Brain microvascular endothelial cell (primary cell): ENCODE results near the gene CFAP92.

Source experiments
- DNase-seq: peaks from one replicate; pipeline ENCODE4 v3.0.0-alpha.2; 2020
- H3K27ac ChIP-seq: fragments of 250-450 bp; sonication (Bioruptor Pico); 2 replicates; pipeline ENCODE4 v1.5.1; 2020; ENCODE audit warnings: mild to moderate bottlenecking, moderate library complexity
- H3K27me3 ChIP-seq: fragments of 250-450 bp; sonication (Bioruptor Pico); replicated peaks from 2 replicates; pipeline ENCODE4 v1.5.1; 2020; ENCODE audit warnings: mild to moderate bottlenecking
- H3K36me3 ChIP-seq: fragments of 250-450 bp; sonication (Bioruptor Pico); replicated peaks from 2 replicates; pipeline ENCODE4 v1.5.1; 2020; ENCODE audit warnings: mild to moderate bottlenecking
- H3K4me3 ChIP-seq: 2 replicates; pipeline ENCODE4 v1.5.1; 2011; ENCODE audit warnings: low read depth, mild to moderate bottlenecking, control low read depth, low read length, moderate library complexity
- in situ Hi-C: cut with HindIII; loops from 2 replicates; pipeline ENCODE4 v1.10.0; 2017; ENCODE audit warnings: low sequenced_read_pairs, low pct_ligation_motif_present
- TF ChIP-seq, protein P1 (sequence below): IDR thresholded peaks from 2 replicates; pipeline ENCODE4 v1.5.1; 2011; ENCODE audit warnings: low read depth, mild to moderate bottlenecking, moderate library complexity, low read length, control low read depth, inconsistent platforms; ENCODE audit errors: missing control alignments

Gene CFAP92

DNA sequence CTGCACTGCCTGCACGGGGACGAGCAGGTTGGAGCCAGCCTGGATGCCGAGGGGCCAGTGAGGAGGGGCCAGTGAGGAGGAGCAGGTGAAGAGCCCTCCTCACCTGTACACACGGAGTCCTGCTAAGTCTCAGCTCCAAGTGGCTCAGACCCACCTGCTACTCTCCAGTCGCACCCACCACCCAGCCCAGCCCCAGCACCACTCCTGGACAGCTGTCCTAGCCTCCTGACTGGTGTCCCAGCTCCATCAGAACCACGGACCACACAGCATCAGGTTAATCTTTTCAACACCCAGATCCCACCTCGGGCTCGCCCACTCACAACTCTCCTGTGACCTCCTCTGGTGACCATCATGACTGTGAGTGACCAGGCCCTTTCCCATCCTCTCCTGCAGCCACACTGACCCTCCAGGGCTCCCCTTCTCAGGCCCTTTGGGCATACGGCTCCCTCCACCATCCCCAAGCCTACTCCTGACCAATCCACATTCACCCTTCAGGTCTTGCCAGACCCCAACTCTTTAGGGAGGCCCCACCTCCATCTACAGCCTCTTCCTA, 21.0 kb upstream of the CFAP92 start:
- no peaks in the 10 kb centered on the region for H3K27me3 ChIP-seq
- H3K27ac ChIP-seq = no peak overlapping the region
- in situ Hi-C loops = no loop called here
- TF ChIP-seq, protein P1, sequence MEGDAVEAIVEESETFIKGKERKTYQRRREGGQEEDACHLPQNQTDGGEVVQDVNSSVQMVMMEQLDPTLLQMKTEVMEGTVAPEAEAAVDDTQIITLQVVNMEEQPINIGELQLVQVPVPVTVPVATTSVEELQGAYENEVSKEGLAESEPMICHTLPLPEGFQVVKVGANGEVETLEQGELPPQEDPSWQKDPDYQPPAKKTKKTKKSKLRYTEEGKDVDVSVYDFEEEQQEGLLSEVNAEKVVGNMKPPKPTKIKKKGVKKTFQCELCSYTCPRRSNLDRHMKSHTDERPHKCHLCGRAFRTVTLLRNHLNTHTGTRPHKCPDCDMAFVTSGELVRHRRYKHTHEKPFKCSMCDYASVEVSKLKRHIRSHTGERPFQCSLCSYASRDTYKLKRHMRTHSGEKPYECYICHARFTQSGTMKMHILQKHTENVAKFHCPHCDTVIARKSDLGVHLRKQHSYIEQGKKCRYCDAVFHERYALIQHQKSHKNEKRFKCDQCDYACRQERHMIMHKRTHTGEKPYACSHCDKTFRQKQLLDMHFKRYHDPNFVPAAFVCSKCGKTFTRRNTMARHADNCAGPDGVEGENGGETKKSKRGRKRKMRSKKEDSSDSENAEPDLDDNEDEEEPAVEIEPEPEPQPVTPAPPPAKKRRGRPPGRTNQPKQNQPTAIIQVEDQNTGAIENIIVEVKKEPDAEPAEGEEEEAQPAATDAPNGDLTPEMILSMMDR = no peak
- H3K4me3 ChIP-seq = no peak overlapping the region
- DNase-seq = no peak
- no peaks in the 10 kb centered on the region for H3K36me3 ChIP-seq

DNA sequence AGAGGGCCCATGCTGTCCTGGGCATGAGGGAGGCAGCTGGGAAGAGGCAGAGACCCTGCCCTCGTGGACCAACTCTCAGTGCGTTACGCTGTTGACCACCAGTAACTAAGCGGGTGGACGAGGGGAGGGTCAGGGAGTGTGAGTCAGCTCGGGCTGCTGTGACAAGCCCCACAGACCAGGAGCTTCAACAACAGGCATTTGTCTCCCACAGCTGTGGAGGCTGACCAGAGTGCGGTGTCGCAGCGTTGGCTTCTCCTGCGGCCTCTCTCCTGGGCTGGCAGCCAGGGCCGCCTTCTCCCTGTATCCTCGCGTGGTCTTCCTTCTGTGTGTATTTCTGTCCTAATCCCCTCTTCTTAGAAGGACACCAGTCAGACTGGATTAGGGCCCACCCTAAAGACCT, 20.3 kb upstream of the CFAP92 start:
- H3K4me3 ChIP-seq = no peak overlapping the region
- in situ Hi-C loops = no loop called here
- H3K27me3 ChIP-seq = no peaks in the 10 kb centered on the region
- no peak overlapping the region for H3K27ac ChIP-seq
- no peaks in the 10 kb centered on the region for H3K36me3 ChIP-seq
- no peak for DNase-seq
- TF ChIP-seq, protein P1 = no peak

DNA sequence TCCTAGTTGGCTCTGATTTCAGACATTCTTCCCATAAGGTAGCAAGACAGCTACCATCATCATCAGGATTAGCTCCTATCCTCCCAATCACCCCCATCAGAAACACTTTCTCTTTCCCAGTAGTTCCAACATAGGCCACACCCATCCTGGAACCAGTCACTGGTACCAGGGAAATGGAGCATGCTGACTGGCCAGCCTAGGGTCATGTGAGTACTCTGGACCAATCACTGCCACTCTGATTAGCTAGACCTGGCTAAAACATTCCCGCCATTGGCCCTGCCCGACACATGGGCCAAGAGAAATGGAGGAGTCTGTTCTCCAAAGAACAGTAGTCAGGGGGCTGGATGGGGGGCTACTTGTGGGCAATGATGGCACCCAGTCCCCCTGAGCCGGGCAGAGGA, 19.6 kb upstream of the CFAP92 start:
- H3K27me3 ChIP-seq = peaks cover 2% of the 10 kb centered on the region
- in situ Hi-C loops = no loop called here
- no peaks in the 10 kb centered on the region for H3K36me3 ChIP-seq
- DNase-seq = no peak
- no peak overlapping the region for H3K4me3 ChIP-seq
- TF ChIP-seq, protein P1 = no peak
- H3K27ac ChIP-seq = no peak overlapping the region

DNA sequence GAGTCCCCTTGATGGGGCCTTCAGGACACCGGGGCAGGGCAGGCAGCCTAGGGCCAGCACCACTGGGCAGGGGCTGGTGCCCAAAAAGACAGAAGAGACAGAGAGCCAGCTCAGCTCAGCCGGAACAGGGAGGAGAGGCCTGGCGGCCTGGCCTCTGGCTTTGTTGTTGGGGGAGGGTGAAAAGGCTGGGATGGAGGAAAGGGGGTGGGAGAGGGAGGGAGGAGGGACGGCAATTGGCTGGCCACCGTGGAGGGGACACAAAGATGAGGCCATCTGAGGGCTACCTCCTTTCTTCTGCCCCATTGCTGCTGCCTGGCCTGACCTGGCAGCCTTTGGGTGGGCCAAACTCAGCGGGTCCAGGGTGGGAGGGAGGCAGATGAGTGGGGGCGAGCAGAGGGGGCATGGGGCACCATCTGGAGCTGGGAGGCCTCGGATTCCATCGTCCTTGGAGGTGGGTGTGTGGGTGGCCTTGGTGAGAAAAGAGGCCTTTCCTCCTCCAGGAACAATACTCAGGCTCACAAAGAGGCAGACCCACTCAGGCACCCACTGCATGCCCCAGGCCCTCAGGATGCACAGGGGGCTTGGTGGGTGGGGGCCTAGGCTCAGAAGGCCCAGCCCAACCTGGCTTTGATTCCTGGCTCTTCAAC, 16.6 kb upstream of the CFAP92 start:
- Histone ChIP-seq H3K4me3 (no peak overlapping the region), H3K27me3 (peaks cover 13% of the 10 kb centered on the region), H3K36me3 (no peaks in the 10 kb centered on the region), H3K27ac (no peak overlapping the region)
- TF ChIP-seq, protein P1 = no peak
- in situ Hi-C loops = no loop called here
- no peak for DNase-seq

DNA sequence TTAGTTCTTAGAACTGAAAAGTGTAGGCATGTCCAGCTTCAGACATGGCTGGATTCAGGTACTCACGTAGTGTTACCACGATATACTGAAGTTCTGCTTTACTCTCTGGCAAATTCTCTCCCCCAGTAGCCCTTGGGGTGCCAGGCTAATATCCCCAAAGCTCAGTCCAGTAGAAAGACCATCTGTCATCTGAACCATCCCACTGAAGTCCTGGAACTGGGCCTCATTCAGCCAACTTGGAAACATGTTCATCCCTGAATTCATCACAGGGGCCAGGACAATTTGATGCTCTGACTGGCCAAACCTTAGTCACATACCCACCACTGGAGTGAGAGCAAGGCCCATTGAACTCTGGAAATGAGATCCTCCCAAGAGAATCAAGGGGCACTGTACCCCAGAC, 15.4 kb upstream of the CFAP92 start:
- no peaks in the 10 kb centered on the region for H3K36me3 ChIP-seq
- no peak for DNase-seq
- TF ChIP-seq, protein P1 = no peak
- peaks cover 13% of the 10 kb centered on the region for H3K27me3 ChIP-seq
- H3K27ac ChIP-seq = no peak overlapping the region
- no peak overlapping the region for H3K4me3 ChIP-seq
- in situ Hi-C loops = no loop called here

DNA sequence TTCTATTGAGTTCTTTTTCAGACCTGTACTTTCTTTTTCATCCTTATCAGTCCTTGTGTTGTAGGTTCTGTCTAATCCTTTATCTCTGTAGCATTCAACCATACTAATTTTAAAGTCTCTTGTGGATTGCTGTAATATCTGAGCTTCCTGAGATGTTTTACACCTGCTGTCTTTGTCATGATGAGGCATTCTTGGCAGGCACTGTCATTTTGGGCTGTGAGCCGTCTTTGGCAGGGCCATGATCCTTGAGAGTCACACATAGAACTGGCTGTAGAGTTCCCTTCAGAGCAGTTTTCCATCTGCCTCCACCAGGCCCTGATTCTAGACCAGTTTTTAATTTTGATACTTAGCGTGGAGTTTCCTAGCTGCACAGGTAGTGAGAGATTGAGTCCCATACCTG, 13.9 kb upstream of the CFAP92 start:
- no peak overlapping the region for H3K4me3 ChIP-seq
- H3K27me3 ChIP-seq = peaks cover 26% of the 10 kb centered on the region
- in situ Hi-C loops = no loop called here

More for the DNA sequence above, 13.9 kb upstream of the CFAP92 start:
- Histone ChIP-seq H3K36me3 (no peaks in the 10 kb centered on the region), H3K27ac (no peak overlapping the region)
- TF ChIP-seq, protein P1 = no peak
- DNase-seq = no peak
